ENCODE data around the gene HSD3B1.

HSD3B1 gene

DNA sequence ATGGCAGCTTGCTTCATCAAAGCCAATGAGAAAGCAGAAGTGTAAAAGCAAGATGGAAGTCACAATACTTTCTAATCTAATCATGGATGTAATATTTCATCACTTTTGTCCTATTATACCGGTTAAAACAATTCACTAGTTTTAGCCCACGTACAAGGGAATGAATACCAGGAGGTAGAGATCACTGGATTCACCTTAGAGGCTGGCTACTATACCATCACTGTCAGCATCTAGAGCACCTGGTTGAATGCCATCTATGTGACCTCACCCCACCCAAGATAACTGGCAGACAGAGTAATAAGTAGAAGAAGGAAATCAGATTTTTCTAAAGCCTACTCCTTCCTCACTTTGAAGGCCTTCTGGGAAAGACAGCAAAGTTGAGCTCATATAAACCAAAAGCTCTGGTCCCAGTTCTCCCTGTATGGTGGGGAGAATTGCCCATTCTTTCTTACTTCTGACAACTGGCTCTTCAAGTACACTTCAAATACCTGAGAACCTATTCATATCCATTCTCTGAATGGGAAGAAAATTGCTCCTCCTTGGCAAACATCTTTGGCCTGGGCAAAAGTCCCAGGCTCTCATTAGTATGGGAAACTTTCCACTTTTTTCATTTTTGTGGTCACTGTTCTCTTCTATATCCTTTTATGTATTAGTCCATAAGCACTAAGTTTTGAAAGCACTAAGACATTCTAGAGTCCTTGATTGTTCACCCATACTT lies 24.8 kb downstream of the HSD3B1 start:
- Histone ChIP-seq H3K9ac (ENCODE audit: low read depth, low read length, poor library complexity, severe bottlenecking) (no peak overlapping the region), H4K20me1 (ENCODE audit: insufficient read depth, low read length, poor library complexity, severe bottlenecking) (no peaks in the 10 kb centered on the region), H3K4me1 (ENCODE audit: insufficient read depth, low read length, poor library complexity, severe bottlenecking) (no peaks in the 10 kb centered on the region), H2AFZ (ENCODE audit: low read length) (no peak overlapping the region), H3K27me3 (ENCODE audit: insufficient read depth, low read length, poor library complexity, severe bottlenecking) (no peaks in the 10 kb centered on the region), H3K36me3 (ENCODE audit: insufficient read depth, low read length) (no peaks in the 10 kb centered on the region), H3K4me2 (ENCODE audit: low read depth, low read length, poor library complexity, severe bottlenecking) (no peak overlapping the region), H3K9me3 (ENCODE audit: insufficient read depth, low read depth, low read length) (no peaks in the 10 kb centered on the region), H3K79me2 (ENCODE audit: insufficient read depth, low read length) (no peaks in the 10 kb centered on the region), H3F3A (ENCODE audit: low read depth) (no peaks in the 10 kb centered on the region), H3K4me3 (ENCODE audit: low read length, poor library complexity, severe bottlenecking) (no peak overlapping the region), H3K9me2 (replicated peaks; ENCODE audit: low read depth, low read length) (no peaks in the 10 kb centered on the region; the same call in 1 of the 2 replicates)
- no peak for TF ChIP-seq EZH2phosphoT487 (IDR thresholded peaks at IDR 0.05; ENCODE audit: borderline replicate concordance)
- TF ChIP-seq, protein P1, sequence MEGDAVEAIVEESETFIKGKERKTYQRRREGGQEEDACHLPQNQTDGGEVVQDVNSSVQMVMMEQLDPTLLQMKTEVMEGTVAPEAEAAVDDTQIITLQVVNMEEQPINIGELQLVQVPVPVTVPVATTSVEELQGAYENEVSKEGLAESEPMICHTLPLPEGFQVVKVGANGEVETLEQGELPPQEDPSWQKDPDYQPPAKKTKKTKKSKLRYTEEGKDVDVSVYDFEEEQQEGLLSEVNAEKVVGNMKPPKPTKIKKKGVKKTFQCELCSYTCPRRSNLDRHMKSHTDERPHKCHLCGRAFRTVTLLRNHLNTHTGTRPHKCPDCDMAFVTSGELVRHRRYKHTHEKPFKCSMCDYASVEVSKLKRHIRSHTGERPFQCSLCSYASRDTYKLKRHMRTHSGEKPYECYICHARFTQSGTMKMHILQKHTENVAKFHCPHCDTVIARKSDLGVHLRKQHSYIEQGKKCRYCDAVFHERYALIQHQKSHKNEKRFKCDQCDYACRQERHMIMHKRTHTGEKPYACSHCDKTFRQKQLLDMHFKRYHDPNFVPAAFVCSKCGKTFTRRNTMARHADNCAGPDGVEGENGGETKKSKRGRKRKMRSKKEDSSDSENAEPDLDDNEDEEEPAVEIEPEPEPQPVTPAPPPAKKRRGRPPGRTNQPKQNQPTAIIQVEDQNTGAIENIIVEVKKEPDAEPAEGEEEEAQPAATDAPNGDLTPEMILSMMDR (conservative IDR thresholded peaks at IDR 0.05; ENCODE audit: low read length) = no peak

DNA sequence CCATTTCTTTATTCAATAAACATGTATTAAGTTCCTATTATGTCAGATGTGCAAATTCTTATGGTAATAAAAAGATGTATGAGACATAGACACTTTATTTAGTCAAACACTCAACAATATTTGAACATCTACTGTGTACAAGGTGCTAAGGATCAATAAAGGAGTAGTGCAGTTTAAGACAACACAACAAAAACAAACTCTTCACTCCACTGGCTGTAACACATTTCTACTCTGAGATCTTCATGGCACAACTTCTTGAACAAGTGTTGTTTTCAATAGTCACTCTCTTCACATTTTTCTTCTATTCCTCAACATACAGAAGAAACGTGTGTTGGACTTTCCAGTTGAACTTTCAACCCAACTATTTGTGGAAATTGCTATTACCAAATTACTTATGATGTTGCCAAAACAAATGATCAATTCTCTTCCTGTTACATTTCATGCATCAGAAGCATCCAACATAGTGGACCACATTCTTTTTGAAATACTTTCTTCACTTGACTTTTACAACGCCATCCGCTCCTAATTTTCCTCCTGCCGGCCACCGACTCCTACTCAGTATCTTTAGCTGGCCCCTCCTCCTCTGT lies 25.4 kb downstream of the HSD3B1 start:
- Histone ChIP-seq H3K4me1 (ENCODE audit: insufficient read depth, low read length, poor library complexity, severe bottlenecking) (no peaks in the 10 kb centered on the region), H3K9me2 (replicated peaks; ENCODE audit: low read depth, low read length) (no peaks in the 10 kb centered on the region; the same call in 1 of the 2 replicates), H3K9ac (ENCODE audit: low read depth, low read length, poor library complexity, severe bottlenecking) (no peak overlapping the region), H2AFZ (ENCODE audit: low read length) (no peak overlapping the region), H3K36me3 (ENCODE audit: insufficient read depth, low read length) (no peaks in the 10 kb centered on the region), H3K79me2 (ENCODE audit: insufficient read depth, low read length) (no peaks in the 10 kb centered on the region), H4K20me1 (ENCODE audit: insufficient read depth, low read length, poor library complexity, severe bottlenecking) (no peaks in the 10 kb centered on the region), H3K27me3 (ENCODE audit: insufficient read depth, low read length, poor library complexity, severe bottlenecking) (peaks cover 2% of the 10 kb centered on the region), H3K4me3 (ENCODE audit: low read length, poor library complexity, severe bottlenecking) (no peak overlapping the region), H3F3A (ENCODE audit: low read depth) (no peaks in the 10 kb centered on the region), H3K9me3 (ENCODE audit: insufficient read depth, low read depth, low read length) (no peaks in the 10 kb centered on the region), H3K4me2 (ENCODE audit: low read depth, low read length, poor library complexity, severe bottlenecking) (no peak overlapping the region)
- TF ChIP-seq EZH2phosphoT487 (IDR thresholded peaks at IDR 0.05; ENCODE audit: borderline replicate concordance) = no peak
- TF ChIP-seq, protein P1 (conservative IDR thresholded peaks at IDR 0.05; ENCODE audit: low read length) = no peak

DNA sequence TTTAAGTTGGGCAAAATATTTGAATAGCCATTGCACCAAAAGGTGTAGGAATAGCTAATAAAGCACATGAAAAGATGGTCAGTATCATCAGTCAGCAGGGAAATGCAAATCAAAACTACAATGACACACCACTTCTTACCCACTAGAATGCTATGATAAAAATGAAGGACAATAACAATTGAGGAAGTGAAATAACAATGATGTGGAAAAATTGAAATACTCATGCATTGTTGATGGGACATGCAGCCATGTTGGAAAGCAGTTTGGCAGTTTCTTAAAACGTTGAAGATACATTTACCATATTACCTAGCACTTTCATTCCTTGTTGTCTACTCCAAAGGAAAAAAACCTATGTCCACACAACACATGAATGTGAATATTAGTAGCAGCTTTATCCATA lies 28.4 kb downstream of the HSD3B1 start:
- peaks cover 4% of the 10 kb centered on the region for H3K27me3 ChIP-seq (ENCODE audit: insufficient read depth, low read length, poor library complexity, severe bottlenecking)
- no peaks in the 10 kb centered on the region for H3K4me1 ChIP-seq (ENCODE audit: insufficient read depth, low read length, poor library complexity, severe bottlenecking)
- H3K4me2 ChIP-seq (ENCODE audit: low read depth, low read length, poor library complexity, severe bottlenecking) = no peak overlapping the region
- no peaks in the 10 kb centered on the region for H3K9me3 ChIP-seq (ENCODE audit: insufficient read depth, low read depth, low read length)
- no peaks in the 10 kb centered on the region for H3F3A ChIP-seq (ENCODE audit: low read depth)
- H3K9me2 ChIP-seq (replicated peaks; ENCODE audit: low read depth, low read length) = no peaks in the 10 kb centered on the region
- no peaks in the 10 kb centered on the region for H3K79me2 ChIP-seq (ENCODE audit: insufficient read depth, low read length)
- H2AFZ ChIP-seq (ENCODE audit: low read length) = no peak overlapping the region
- no peaks in the 10 kb centered on the region for H4K20me1 ChIP-seq (ENCODE audit: insufficient read depth, low read length, poor library complexity, severe bottlenecking)
- no peak for TF ChIP-seq EZH2phosphoT487 (IDR thresholded peaks at IDR 0.05; ENCODE audit: borderline replicate concordance)
- TF ChIP-seq, protein P1 (conservative IDR thresholded peaks at IDR 0.05; ENCODE audit: low read length) = no peak
- H3K36me3 ChIP-seq (ENCODE audit: insufficient read depth, low read length) = no peaks in the 10 kb centered on the region
- H3K9ac ChIP-seq (ENCODE audit: low read depth, low read length, poor library complexity, severe bottlenecking) = no peak overlapping the region
- H3K4me3 ChIP-seq (ENCODE audit: low read length, poor library complexity, severe bottlenecking) = no peak overlapping the region

Data from Loucy (cell line).